Loucy (cell line): ENCODE data around the gene UBTF.

Experiments used
- H2AFZ ChIP-seq: fragments of 200-600 bp; sonication (generic); 2 replicates; pipeline ENCODE4 v1.6.0; 2016; ENCODE audit warnings: antibody characterized with exemption, mild to moderate bottlenecking, low read length, moderate library complexity
- H3F3A ChIP-seq: fragments of 200-600 bp; 2 replicates; pipeline ENCODE4 v1.6.0; 2016; ENCODE audit warnings: antibody characterized with exemption, low read depth, mild to moderate bottlenecking
- H3K27me3 ChIP-seq: fragments of 200-600 bp; sonication (generic); 2 replicates; pipeline ENCODE4 v1.6.1; 2014; ENCODE audit warnings: low read length, mild to moderate bottlenecking; ENCODE audit not compliant: insufficient read depth, poor library complexity, severe bottlenecking
- H3K36me3 ChIP-seq: fragments of 200-600 bp; sonication (generic); 2 replicates; pipeline ENCODE4 v1.6.1; 2016; ENCODE audit warnings: low read length; ENCODE audit not compliant: insufficient read depth
- H3K4me1 ChIP-seq: fragments of 200-600 bp; sonication (generic); 2 replicates; pipeline ENCODE4 v1.5.1; 2014; ENCODE audit warnings: low read length, mild to moderate bottlenecking; ENCODE audit not compliant: insufficient read depth, poor library complexity, severe bottlenecking
- H3K4me2 ChIP-seq: fragments of 200-600 bp; sonication (generic); 2 replicates; pipeline ENCODE4 v1.6.0; 2014; ENCODE audit warnings: antibody characterized with exemption, low read length, low read depth, mild to moderate bottlenecking; ENCODE audit not compliant: poor library complexity, severe bottlenecking
- H3K4me3 ChIP-seq: fragments of 200-600 bp; sonication (generic); 2 replicates; pipeline ENCODE4 v1.5.1; 2014; ENCODE audit warnings: low read length, mild to moderate bottlenecking, mixed read lengths; ENCODE audit not compliant: poor library complexity, severe bottlenecking
- H3K79me2 ChIP-seq: fragments of 200-600 bp; sonication (generic); 2 replicates; pipeline ENCODE4 v1.6.1; 2014; ENCODE audit warnings: low read length; ENCODE audit not compliant: insufficient read depth
- H3K9ac ChIP-seq: fragments of 200-600 bp; sonication (generic); 2 replicates; pipeline ENCODE4 v1.6.0; 2014; ENCODE audit warnings: mild to moderate bottlenecking, low read depth, low read length, moderate library complexity; ENCODE audit not compliant: poor library complexity, severe bottlenecking
- H3K9me2 ChIP-seq: fragments of 200-600 bp; sonication (generic); replicated peaks from 2 replicates; pipeline ENCODE4 v1.6.1; 2016; ENCODE audit warnings: low read depth, low read length, mixed read lengths
- H3K9me3 ChIP-seq: fragments of 200-600 bp; sonication (generic); 2 replicates; pipeline ENCODE4 v1.6.1; 2014; ENCODE audit warnings: mild to moderate bottlenecking, antibody characterized with exemption, low read length, low read depth; ENCODE audit not compliant: insufficient read depth
- H4K20me1 ChIP-seq: fragments of 200-600 bp; sonication (generic); 2 replicates; pipeline ENCODE4 v1.6.0; 2014; ENCODE audit warnings: antibody characterized with exemption, low read length, mild to moderate bottlenecking; ENCODE audit not compliant: insufficient read depth, poor library complexity, severe bottlenecking
- CTCF ChIP-seq: fragments of 200-600 bp; sonication (generic); conservative IDR thresholded peaks from 2 replicates; pipeline ENCODE4 v1.5.1; 2014; ENCODE audit warnings: mild to moderate bottlenecking, antibody characterized with exemption, low read length
- EZH2phosphoT487 ChIP-seq: fragments of 200-600 bp; IDR thresholded peaks from 2 replicates; pipeline ENCODE4 v1.6.1; 2018; ENCODE audit warnings: antibody characterized with exemption, mild to moderate bottlenecking, moderate library complexity, borderline replicate concordance

UBTF gene

GRCh38 chr17:44207319-44207718 is 12.2 kb downstream of the UBTF start:
- Histone ChIP-seq H3K4me2 (no peak overlapping the region), H3K36me3 (peaks cover 49% of the 10 kb centered on the region; the same call in 1 of the 2 replicates), H3F3A (0 out of 2 replicates have a peak, but pooled peaks cover 4% of the 10 kb centered on the region), H3K4me1 (peaks cover 4% of the 10 kb centered on the region), H3K9me3 (no peaks in the 10 kb centered on the region), H3K27me3 (no peaks in the 10 kb centered on the region), H3K9ac (no peak overlapping the region), H3K4me3 (no peak overlapping the region), H4K20me1 (no peaks in the 10 kb centered on the region), H3K79me2 (no peaks in the 10 kb centered on the region), H2AFZ (no peak overlapping the region), H3K9me2 (no peaks in the 10 kb centered on the region)
- TF ChIP-seq EZH2phosphoT487 (no peak), CTCF (no peak)

GRCh38 chr17:44206825-44207155 is 12.7 kb downstream of the UBTF start:
- Histone ChIP-seq H3K9ac (no peak overlapping the region), H2AFZ (no peak overlapping the region), H3K9me3 (no peaks in the 10 kb centered on the region), H3K9me2 (no peaks in the 10 kb centered on the region), H3K27me3 (no peaks in the 10 kb centered on the region), H3K4me2 (no peak overlapping the region), H3K36me3 (peaks cover 45% of the 10 kb centered on the region; the same call in 1 of the 2 replicates), H3K4me1 (peaks cover 4% of the 10 kb centered on the region), H4K20me1 (no peaks in the 10 kb centered on the region), H3K4me3 (no peak overlapping the region), H3K79me2 (no peaks in the 10 kb centered on the region), H3F3A (0 out of 2 replicates have a peak, but pooled peaks cover 4% of the 10 kb centered on the region)
- no peak for TF ChIP-seq EZH2phosphoT487
- no peak for TF ChIP-seq CTCF

- H3F3A ChIP-seq = 0 out of 2 replicates have a peak, but pooled peaks cover 4% of the 10 kb centered on the region
Observed at GRCh38 chr17:44205962-44206824, 13.3 kb downstream of the UBTF start.

More at GRCh38 chr17:44205962-44206824, 13.3 kb downstream of the UBTF start:
- TF ChIP-seq EZH2phosphoT487 (no peak), CTCF (peak; percentile 32; the same call in 1 of the 2 replicates)
- Histone ChIP-seq H2AFZ (no peak overlapping the region), H3K9me3 (no peaks in the 10 kb centered on the region), H3K4me3 (no peak overlapping the region), H3K27me3 (no peaks in the 10 kb centered on the region), H3K9me2 (no peaks in the 10 kb centered on the region), H3K79me2 (no peaks in the 10 kb centered on the region), H3K4me1 (peaks cover 5% of the 10 kb centered on the region), H3K36me3 (peaks cover 39% of the 10 kb centered on the region; the same call in 1 of the 2 replicates), H3K4me2 (no peak overlapping the region), H3K9ac (no peak overlapping the region), H4K20me1 (no peaks in the 10 kb centered on the region)
